Germinal center (tissue), 1 donor: Measurements from ENCODE around the gene THSD4.
"Not testable (repeated sequence)": the region's sequence is repeated elsewhere in the genome, so short reads cannot be mapped to it uniquely, and the experiment has no call there.

Experiments
- DNase-seq: peaks from one replicate; pipeline ENCODE4 v3.0.0; 2012; ENCODE audit warnings: mixed read lengths, low spot score

Gene THSD4

DNA sequence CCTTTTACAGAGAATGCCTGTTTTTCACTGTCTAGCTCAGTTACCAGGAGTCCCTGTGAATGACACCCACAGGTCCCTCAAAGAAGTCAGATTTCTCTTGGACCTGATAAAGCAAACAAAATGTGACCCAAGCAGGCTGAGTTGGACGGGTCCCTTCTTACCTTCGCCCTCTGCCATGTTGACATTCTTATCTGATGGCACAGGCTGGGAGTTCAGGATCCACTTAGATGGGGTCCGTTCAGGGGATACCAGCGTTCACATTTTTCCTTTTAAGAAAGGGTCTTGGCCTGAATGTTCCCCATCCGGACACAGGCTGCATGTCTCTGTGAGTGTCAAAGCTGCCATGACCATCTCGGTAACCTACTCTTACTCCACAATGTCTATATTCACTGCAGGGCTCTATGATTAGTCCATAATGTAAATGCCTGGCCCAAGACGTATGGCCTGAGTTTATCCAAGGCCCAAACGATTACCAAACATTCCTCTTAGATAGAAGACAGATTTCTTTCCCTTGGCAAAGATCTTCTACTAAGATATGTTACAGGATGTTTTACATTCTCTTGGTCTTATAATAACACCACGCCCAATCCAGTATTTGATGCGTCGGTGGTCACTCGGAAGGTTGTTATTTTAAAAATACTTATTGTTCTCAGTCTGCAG is 179.1 kb downstream of the THSD4 start:
- no peak for DNase-seq

DNA sequence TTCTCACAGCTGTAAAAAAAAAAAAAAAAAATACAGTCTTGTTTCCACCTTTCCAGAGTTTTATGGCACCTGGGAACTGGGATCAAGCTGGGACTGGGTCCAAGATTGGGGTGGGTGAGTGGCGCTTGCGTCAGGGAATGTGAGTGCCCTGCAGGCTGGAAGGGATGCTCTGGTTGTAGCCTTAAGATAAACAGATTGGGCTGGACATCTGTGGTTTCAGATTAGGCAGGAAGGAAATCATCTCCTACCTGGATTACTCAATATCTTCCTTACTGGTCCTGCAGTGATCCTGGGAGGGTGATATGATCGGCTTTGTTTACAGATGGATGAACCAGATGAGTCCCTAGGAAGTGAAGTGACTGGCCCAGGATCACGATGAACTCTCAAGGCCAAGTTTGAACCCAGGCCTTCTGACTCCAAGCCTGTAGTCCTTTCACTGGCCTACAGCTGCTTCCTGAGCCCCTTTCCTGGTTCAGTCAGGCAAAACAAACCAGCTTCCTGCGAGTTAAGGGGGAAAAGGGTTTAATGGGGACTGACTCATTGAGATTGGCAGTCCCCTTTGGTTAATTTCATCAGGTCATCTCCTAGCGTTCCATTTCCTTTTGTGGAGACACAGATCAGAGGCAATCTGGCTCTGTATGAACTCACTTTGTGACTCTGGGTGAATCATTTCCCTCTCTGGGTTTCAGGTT is 179.8 kb downstream of the THSD4 start:
- DNase-seq, result no peak

DNA sequence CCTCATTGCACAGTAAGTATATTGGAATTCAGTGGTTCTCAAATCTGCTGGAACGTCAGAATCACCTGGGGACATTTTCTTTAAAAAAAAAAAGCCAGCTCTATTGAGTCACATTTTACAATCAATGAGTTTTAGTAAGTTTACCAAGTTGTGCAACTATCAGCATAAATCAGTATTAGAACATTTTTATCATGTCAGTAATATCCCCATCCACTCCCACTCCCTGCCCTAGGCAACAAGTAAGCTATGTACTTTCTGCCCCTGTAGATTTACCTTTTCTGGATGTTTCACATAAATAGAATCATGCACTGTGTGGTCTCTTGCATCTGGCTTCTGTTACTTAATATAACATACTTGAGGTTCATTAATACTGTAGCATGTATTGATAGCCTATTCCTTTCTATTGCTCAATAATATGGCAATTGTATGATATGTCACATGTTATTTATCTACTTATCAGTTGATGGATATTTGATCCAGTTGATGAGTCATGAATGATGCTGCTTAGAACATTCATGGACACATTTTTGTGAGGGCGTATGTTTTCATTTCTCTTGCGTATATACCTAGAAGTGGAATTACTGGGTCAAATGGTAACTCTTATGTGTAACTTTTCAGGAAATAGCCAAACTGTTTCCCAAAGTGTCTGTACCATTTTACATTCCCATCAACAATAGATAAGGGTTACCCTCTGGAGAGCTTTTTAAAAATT is 180.5 kb downstream of the THSD4 start:
- DNase-seq, result no peak

DNA sequence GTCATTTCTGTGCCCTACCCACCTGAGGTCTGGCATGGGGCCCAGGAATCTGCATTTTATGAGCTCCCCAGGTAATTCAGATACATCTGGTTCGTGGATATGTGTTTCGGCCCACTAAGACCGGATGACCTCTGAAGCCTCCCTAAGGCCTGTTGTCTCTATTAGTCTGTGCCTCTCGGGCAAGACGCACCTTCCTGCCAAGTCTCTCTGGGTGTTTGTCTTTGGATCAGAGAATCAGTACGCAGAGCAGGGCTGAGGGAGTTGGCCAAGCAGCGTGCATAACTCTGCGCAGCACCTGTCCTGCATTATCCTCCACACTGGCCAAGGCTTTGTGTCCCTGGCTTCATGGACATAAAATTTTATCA is 181.0 kb downstream of the THSD4 start:
- DNase-seq, result no peak

DNA sequence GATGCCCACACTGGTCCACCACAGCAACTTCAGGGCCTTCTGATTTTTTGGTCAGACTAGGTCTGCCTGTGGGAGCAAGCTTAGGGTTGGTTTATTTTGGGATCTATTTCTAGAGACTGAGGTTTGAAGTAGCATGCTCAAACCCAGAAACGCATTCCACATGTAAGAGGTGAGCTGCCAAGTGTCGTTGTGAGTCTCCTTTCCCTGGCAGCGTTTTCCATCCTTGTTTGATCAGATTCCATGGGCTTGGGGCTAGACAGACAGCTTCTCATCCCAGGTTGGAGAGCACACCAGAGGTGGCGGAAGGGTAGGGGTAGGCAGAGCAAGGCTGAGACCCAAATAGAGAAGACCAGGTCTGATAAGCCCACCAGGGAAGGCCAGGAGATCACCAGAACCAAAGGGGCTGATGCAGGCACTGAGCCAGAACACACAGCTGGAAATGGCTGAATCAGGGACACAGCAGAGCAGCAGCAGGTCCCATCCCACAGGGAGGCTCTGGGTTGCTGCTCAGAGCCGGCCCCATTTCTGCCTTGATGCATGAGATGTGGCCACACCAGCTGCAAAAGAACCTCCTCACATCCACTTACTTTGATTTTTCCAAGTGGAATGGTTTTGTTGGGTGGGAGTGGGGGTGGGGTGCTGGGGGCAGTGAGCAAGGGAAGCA is 186.8 kb downstream of the THSD4 start:
- no peak for DNase-seq

- no peak for DNase-seq
Observed at GRCh38 chr15:71302861-71303410, 187.7 kb downstream of the THSD4 start.

DNA sequence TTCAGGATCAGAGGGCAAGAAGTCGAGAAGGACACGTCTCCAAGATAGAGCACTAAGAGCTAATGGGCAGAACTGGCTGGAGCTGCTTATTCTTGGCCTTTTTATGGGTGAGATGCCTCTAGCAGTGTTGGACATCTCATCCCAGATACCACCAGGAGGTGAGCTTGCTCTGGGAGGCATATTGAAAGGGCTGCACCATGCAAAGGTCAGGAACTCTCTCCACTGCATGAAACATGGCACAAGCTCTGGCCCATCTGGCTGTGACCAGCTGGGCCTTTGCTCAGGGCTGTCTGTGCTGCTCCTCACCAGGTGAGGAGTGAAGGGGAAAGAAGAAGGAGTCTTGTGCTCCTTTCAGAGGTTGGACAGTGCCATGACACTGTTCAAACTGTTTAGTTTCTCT is 188.7 kb downstream of the THSD4 start:
- no peak for DNase-seq

GRCh38 chr15:71304681-71305080 is 189.4 kb downstream of the THSD4 start:
- DNase-seq, result no peak

DNA sequence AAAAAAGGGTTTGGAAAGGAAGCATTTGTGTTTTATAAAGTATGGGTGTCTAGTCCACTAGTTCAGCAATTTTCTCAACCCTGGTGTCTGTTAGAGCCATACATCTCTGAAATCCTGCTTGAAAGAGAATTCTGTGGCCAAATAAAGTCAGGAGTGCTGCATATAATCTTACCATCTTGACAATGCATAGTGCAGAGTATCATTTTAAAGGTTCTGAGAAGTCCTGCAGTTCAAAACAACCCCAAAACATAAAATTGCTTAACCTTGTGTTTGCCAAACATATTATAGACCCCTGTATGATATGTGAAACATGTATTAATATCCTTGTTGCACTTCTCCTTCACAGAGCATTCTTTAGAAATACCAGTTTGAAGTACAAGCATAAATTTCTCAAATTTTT is 191.3 kb downstream of the THSD4 start:
- DNase-seq, result no peak

DNA sequence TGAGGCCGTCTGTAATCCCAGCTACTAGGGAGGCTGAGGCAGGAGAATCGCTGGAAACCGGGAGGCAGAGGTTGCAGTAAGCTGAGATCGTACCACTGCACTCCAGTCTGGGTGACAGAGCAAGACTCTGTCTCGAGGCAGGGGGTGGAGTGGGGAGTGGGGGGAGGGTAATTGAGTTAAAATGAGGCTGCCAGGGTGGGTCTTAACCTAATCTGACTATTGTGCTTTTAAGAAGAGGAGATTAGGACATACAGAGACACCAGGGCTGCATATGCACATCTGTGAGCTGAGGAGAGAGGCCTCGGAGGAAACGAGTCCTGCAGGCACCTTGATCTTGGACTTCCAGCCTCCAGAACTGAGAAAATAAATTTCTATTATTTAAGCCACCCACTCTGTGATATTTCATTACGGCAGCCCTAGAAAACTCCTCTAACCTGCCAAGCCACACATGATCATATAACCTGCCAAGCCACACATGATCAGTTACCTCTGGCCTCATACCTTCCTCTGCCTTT is 197.0 kb downstream of the THSD4 start:
- DNase-seq, result no peak

- no peak for DNase-seq
Observed at GRCh38 chr15:71312731-71313460, 197.6 kb downstream of the THSD4 start.

DNA sequence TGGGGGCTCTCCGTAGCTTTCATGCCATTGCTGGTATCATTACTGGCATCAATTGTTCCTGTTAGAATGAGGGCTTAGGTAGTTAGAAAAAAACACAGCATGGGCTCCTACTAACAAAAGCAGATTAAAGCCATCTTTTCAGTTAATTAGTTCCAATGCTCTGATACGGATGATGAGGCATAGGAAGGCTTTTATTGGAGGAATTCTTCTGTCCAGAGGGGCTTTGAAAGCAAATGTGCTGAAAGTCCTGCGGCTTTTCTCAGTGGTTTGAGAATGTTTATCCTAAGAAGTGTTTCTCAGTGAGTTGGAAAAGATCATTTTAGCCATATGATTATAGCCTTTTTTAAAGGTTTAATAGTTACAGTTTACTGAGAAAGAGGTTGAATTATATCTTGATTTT is 198.5 kb downstream of the THSD4 start:
- no peak for DNase-seq

DNA sequence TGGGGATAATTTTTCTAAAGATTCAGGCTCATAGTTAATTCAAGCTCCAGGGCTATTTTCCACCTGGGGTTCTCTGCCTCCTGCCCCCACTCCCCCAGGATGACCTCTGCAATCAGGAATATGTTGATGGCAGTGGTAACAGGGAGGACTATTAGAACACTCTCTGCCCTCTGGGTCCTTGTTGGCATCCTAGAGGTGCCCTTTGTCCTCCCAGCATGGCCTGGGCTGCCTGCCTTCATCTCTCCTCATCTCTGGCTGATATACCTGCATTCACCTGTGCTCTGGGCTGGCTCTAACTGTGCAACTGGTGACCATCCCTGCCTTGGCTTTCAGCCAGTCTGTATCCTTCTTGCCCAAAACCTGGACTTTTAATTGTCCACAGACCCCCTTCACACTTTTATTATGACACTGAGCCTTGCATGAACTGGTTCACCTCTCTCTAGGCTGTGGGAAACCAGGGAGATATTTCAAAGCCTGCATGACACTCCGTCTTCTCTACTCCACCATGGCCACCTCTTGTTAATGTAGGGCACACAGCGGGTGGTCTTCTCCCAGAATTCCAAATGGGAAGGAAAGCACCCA is 199.8 kb downstream of the THSD4 start:
- no peak for DNase-seq

DNA sequence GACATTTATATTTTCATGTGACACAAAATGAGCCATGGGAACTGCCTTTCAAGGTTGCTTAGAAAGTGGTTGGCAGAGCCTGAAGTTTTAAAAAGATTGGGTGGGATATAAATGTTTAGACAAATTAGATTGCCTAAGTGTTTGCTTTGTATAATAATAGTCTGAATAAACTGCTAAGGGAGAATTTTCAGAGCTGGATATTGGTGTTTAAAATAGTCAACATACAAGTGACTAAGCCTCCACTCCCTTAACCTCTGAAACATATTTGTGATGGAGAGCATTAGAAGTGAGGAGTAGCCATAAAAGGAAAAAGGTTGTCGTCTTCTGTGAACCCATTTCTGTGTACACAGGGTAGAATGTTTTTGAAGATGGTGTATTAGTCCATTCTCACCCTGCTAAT is 201.6 kb downstream of the THSD4 start:
- DNase-seq, result no peak

DNA sequence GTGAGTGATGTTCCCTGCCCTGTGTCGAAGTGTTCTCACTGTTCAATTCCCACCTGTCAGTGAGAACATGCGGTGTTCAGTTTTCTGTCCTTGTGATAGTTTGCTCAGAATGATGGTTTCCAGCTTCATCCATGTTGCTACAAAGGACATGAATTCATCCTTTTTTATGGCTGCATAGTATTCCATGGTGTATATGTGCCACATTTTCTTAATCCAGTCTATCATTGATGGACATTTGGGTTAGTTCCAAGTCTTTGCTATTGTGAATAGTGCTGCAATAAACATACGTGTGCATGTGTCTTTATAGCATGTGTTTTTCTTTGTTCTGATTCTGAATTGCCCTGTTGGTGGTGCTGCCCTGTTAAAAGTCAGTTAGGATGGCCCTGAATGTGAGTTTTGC is 204.2 kb downstream of the THSD4 start:
- not testable (repeated sequence) for DNase-seq

GRCh38 chr15:71319935-71320334 is 204.7 kb downstream of the THSD4 start:
- DNase-seq, result no peak

GRCh38 chr15:71323082-71323481 is 207.8 kb downstream of the THSD4 start:
- no peak for DNase-seq

DNA sequence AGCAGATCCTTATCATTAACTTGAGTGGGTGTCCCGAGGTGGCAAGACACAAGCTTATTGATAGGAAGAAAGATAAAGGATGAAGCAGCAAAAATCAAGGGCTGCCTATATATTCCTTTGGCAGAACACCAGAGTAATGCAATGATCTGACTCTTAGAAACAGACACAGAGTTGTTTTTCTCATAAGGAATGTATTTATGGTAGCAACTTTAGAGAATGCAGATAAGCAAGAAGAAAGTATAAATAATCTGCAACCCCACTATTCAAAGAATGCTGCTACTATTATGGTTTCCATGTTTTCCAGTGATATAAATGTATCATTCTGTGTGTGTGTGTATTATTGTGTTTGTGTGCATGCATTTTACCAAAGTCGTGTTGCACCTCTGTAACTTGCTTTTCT is 208.3 kb downstream of the THSD4 start:
- DNase-seq, result no peak

DNA sequence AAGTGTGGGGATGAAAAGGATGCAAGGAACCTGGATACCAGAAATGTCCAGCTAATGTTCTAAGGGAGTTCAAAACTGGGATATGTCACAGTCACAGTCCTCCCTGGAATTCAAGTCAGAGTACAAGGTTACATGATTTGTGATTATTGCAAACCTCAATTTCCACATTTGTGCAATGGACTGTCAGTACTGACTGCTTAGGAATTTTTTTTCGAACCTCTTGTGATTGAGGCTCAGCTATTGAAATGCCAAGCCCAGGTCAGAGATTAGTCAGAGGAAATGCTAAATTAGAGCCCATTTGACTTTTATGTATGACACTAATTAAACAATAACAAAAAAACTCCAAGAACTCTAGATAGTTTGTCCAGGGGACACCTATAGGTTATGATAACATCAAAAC is 210.2 kb downstream of the THSD4 start:
- no peak for DNase-seq

DNA sequence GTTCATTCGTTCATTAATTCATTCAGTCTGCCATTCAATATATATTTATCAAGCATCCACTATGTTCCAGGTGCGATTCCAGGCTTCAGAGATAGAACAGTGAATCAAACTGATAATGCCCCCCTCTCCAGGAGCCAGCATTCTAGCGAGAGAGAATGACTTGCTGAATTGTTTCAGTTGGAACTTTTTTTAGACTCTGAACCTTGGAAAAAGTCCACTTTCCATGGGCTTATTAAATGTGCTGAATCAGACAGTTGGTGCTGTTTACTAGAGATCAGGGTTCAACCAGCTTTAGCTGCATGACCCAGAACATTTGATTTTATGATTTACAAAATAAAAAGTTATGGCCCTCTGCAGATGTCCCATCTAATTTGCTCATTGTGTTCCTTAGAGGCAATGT is 213.2 kb downstream of the THSD4 start:
- no peak for DNase-seq

GRCh38 chr15:71329041-71329440 is 213.8 kb downstream of the THSD4 start:
- no peak for DNase-seq
